CD4-positive, alpha-beta T cell treated with Interleukin-6 at 100 ng/mL for 8 hours (primary cell): ENCODE results near the gene SLC2A8.
A peak's percentile ranks its signal among the peaks of the same experiment; 100 is the strongest.

Experiments
- DNase-seq: peaks from one replicate; pipeline ENCODE4 v3.0.0-alpha.2; 2020; ENCODE audit warnings: mixed read lengths, low spot score

SLC2A8 gene

GRCh38 chr9:127430415-127430814, 33.4 kb downstream of the SLC2A8 start:
- DNase-seq: no peak

- DNase-seq: peak; percentile 22
These were observed 40.7 kb downstream of the SLC2A8 start for GRCh38 chr9:127437497-127438264.

- DNase-seq: no peak
These were observed 41.4 kb downstream of the SLC2A8 start for GRCh38 chr9:127438394-127438793.

- no peak for DNase-seq
These were observed 47.4 kb downstream of the SLC2A8 start for GRCh38 chr9:127444283-127444920.

- DNase-seq: no peak
These were observed 48.2 kb downstream of the SLC2A8 start for GRCh38 chr9:127444921-127445850.

- DNase-seq: no peak
These were observed 49.1 kb downstream of the SLC2A8 start for GRCh38 chr9:127445851-127446712.

- no peak for DNase-seq
These were observed 49.9 kb downstream of the SLC2A8 start for GRCh38 chr9:127446713-127447415.

GRCh38 chr9:127447416-127448111, 50.6 kb downstream of the SLC2A8 start:
- DNase-seq: no peak

- no peak for DNase-seq
These were observed 51.3 kb downstream of the SLC2A8 start for GRCh38 chr9:127448112-127448805.

GRCh38 chr9:127449332-127449966, 52.5 kb downstream of the SLC2A8 start:
- DNase-seq: no peak

- no peak for DNase-seq
These were observed 53.3 kb downstream of the SLC2A8 start for GRCh38 chr9:127450243-127450760.

GRCh38 chr9:127450830-127451607, 54.0 kb downstream of the SLC2A8 start, which contains the start of the genes LRSAM1 and RPL12:
LRSAM1 (plus strand) TSS chr9:127451510; CDS start chr9:127454528, 3,018 bp downstream.
RPL12 (minus strand) TSS chr9:127451406; CDS start chr9:127451317, 89 bp downstream.
- DNase-seq: peak; percentile 96

- no peak for DNase-seq
These were observed 54.6 kb downstream of the SLC2A8 start for GRCh38 chr9:127451608-127451857.

GRCh38 chr9:127451858-127452656, 55.1 kb downstream of the SLC2A8 start:
- peak; percentile 18 for DNase-seq

- no peak for DNase-seq
These were observed 55.7 kb downstream of the SLC2A8 start for GRCh38 chr9:127452691-127453090.

- DNase-seq: no peak
These were observed 58.5 kb downstream of the SLC2A8 start for GRCh38 chr9:127455324-127455992.
